Activated effector memory CD4-positive, alpha-beta T cell treated with anti-CD3 and anti-CD28 coated beads, Interleukin-2, amount 50 U/mL, for 16 hours (primary cell): ENCODE measurements around the gene BOC.

ENCODE experiments used
- DNase-seq: peaks from one replicate; pipeline ENCODE4 v3.0.0-alpha.2; 2020

BOC gene

DNA sequence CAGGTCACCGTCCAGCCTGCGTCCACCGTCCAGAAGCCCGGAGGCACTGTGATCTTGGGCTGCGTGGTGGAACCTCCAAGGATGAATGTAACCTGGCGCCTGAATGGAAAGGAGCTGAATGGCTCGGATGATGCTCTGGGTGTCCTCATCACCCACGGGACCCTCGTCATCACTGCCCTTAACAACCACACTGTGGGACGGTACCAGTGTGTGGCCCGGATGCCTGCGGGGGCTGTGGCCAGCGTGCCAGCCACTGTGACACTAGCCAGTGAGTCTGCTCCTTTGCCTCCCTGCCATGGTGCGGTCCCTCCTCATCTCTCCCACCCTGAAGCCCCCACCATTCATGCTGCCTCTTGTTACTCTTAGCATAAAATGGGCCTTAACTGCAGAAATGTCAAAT, 39.2 kb downstream of the BOC start:
- no peak for DNase-seq

GRCh38 chr3:113251817-113252216, 40.5 kb downstream of the BOC start:
- no peak for DNase-seq

DNA sequence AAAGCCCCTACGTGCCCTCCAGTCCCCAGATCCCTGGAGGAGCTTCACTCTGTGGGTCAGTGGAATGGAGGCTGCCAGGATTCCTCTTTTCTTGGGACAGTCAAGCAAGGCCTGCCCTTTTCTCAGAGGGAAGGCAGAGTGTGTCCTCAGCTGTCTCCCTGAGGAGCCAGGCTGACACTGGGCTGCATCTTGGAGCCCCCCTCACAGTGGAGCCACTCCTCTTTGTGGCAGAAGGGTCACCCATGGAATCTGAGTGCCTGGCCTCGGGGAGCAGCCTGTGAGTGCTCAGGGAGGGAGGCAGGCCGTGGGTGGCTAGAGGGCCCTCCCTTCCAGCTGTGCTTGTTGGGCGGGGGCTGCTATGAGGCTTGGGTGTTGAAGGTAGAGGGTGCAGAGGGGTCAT, 41.2 kb downstream of the BOC start:
- DNase-seq, result no peak

DNA sequence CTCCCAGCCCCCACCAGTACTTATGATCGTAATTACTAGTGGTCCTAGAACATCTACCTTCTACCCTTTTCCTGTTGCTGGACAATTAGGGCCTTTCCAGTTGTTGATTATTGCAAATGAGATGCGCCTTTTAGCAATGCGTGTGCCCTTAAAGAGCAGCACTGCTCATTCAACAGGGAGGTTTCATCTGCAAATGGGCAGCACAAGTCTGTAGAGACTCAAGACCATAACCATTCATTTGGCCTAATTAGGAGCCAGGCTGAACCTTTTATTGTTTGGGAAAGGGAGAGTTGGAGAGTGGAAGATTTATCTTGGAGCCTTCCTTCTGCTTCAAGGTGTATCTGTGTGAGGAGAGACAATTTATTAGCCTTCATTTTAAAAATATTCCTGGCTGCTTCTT, 42.3 kb downstream of the BOC start:
- DNase-seq, result no peak

DNA sequence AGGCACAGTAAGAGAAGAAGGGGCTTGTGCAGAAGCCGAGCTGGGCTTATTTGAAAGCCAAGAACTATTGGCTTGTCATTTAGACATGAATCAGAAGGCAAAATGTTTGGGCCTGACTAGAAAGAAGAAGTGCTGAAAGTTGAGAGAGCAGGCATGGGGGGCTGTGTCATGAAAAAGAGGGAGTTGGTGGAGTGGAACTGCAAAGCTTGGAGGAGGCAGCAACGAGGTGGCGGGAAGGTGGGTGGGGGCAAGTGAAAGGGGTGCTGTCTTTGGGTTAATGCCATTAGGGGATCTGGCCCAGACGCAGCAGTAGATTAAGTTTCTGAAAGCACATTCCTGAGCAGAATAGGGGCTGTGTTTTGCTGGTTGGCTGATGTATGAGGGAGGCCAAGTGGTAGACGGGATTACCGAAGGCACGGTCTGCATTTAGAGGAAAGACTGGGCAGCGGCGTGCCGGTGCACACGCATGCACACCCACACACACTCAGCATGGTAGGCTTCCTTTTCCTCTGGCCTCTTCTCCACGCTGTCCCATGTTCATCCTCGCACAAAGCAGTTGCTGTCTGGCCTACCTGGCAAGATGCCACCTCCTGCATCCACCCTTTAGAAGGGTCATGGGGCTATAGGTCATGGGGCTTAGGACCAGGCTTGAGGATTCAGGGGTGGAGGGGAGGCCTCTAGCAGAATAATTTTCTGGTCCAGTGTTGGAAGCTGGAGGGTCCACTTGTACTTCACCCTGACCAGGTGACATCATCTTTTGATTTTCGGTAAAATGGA, 43.0 kb downstream of the BOC start:
- DNase-seq, result no peak

GRCh38 chr3:113255100-113255853, 43.9 kb downstream of the BOC start:
- DNase-seq, result no peak

- no peak for DNase-seq
These were observed 44.7 kb downstream of the BOC start for GRCh38 chr3:113255854-113256615.

GRCh38 chr3:113258361-113258760, 47.0 kb downstream of the BOC start:
- no peak for DNase-seq

GRCh38 chr3:113259196-113259595, 47.8 kb downstream of the BOC start:
- DNase-seq, result no peak

- no peak for DNase-seq
These were observed 49.8 kb downstream of the BOC start for GRCh38 chr3:113261063-113261625.

GRCh38 chr3:113261626-113262303, 50.4 kb downstream of the BOC start:
- no peak for DNase-seq

DNA sequence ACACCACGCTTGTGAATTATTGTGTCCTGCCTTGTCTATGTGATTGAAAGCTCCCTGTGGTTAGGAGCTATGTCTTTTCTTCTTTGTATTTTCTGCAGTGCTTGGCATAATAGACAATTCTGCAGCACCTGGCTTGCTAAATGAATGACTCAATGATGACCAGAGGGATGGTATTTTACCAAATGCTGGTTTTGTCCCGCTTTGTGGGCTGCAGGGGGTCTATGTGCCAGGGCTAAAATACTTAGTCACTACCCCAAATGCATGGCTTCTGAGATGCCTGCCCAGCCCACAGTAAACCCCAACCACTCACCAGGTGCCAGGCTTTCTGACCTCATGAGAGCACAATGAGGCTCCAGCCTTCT, 50.9 kb downstream of the BOC start:
- DNase-seq, result no peak

DNA sequence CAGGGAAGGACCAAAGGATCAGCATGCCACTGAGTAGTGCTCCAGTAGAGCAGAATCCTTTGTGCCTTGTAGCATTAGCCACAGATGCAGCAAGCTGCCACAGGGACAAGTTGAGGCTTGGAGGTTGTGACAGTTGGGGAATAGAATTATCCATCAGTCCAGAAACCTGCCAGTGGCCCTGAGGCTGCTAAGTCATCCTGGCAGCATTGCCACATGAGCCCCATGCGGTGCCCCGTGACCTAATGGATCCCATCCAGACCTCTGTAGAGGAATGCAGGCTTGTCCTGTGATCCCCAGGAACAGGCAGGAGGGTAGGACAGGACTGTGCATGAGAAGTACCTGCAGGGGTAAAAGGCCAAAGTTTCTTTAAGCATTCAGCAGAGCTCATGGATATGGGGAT, 51.7 kb downstream of the BOC start:
- no peak for DNase-seq

DNA sequence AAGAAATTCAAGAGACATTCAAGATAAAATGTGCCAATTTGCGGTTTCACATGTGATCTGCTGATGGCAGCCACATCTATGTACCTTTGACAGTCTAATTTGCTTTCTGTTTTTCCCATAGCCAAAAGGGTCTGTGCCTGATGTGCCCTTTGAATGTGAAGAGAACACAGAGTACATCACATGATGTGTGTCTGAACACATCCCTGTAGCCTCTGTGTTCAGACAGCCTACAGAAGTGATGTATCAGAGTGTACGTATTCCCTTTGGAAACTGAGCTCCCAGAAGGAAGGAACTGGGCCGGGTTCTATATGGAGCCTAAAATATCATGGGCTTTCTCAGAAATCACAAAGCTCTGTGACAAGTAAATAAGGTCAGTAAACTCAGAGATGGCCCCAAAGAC, 52.4 kb downstream of the BOC start:
- DNase-seq, result no peak

DNA sequence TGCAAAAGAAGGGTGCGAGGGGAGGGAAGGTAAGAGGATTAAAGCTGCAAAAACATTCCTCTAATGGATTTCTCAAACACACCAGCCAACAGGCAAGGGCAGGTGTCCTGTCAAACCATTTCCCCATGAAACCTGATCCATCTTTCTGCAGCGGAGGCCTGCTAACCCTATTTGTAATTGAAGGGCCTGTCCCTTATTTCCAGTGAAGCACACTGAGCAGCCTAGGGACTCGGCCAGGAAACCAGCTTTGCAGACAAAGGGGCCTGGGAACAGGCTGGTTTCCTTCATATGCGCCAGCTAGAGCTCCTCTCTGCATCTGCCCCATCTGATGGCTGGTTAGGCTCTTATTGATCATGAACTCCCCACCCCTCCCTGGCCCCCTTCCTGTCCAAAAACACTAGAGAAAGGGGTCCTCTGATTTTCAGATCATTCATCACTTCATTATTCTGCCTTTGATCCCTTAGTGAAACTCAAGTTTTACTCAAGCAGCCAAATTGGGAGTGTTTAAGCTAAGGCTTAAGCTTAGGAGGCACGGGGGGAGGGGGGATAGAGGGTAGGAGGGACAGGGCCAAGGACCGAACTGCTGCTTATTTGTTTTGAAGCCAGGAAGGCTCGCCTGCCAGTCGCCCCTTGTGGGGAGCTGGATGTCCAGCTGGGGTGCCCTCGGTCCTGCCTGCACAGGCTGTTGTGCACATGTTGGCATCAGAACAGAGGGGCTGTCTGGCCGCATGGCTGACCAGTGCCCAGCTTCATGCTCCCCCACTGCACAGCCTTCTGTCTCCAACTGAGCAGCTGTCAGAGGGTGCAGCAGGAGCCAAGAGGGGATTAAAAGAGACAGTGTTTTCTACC, 53.1 kb downstream of the BOC start:
- no peak for DNase-seq

- DNase-seq, result no peak
These were observed 53.9 kb downstream of the BOC start for GRCh38 chr3:113265231-113265630.

DNA sequence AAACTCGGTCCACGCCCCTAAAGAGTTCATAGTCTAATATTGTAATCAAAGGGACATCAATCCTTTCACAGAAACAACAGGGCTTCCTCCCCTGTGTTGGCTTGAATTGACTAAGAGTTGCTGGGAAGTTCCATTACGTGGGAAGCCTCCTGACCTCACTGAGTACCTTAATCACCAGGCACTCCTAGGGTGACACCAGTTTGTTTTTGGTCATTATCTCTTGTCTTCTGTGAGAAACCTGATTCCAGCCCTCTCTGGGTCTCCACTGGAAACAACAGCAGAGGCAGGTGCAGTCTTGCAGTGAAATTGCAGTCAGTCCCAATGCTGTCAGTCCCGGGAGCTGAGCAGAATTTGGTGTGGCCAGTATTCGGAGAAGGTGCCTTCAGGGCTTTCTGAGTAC, 55.4 kb downstream of the BOC start:
- DNase-seq, result no peak

- DNase-seq, result no peak
These were observed 57.0 kb downstream of the BOC start for GRCh38 chr3:113268311-113268710.

DNA sequence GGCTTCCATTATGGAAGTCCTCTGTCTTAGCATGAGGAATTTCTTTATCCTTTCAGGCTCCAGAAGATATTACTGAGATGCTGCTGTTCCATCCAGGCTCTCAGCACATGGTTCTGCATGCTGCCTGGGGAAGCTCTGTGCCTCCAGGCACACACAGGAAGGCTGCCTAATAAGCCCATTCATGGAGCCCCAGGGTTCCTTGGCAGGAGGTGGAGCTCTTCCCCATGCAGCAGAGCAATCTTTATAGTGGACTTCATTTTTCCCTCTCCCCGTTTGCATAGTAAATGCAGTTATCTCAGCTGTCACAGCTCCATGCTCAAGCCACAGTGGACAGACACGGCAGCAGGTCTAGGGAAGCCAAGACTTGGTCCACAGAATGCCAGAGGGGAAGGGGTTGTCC, 57.6 kb downstream of the BOC start:
- no peak for DNase-seq

- no peak for DNase-seq
These were observed 58.3 kb downstream of the BOC start for GRCh38 chr3:113269661-113270060.

DNA sequence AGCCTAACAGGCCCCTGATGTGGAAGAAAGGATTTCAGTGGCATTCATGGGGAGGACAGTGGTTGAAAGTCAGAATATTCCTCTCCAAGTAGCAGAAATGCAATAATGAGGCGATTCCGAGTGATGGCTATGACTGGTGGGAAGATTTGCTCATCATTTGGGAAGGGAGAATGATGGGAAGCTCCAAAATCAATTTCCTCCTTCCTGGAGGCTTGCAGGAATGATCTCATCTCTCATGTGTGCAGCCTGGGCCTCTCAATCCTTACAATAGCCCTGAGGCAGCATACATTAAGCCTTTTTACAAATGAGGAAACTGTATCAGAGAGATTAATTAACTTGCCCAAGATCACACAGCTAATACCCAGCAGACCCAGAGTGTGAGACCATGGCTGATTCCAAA, 58.7 kb downstream of the BOC start:
- no peak for DNase-seq

DNA sequence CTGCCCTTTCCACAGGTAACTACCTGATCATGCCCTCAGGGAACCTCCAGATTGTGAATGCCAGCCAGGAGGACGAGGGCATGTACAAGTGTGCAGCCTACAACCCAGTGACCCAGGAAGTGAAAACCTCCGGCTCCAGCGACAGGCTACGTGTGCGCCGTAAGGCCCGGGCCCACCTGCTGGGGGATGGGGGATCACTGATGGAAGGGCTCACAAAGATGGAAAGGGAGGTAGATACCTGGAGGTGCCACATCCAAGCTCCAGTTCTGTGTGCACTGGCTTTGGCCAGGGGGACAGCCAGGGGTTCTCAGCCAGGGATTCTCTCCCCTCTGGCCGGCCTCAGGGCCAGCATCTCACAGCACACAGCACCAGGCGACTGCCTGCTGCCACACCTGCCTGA, 59.4 kb downstream of the BOC start:
- DNase-seq, result no peak
